WTC11 (cell line): ENCODE data around the gene PAN2. TPM values are rescaled to one million over a fixed set of nuclear protein-coding genes. Genes with fewer than 3 reads are reported as not detected.
A peak's percentile ranks its signal among the peaks of the same experiment; 100 is the strongest.

Experiments used
- ATAC-seq: fragments of 200-7000 bp; cut with Tn5 transposase; 2 replicates; pipeline ENCODE4 v1.10.0; 2021; ENCODE audit warnings: mild to moderate bottlenecking, moderate library complexity
- CTCF ChIA-PET: fragments of 300-600 bp; sonication (Branson Sonifier 250); formaldehyde crosslinking; loops from one replicate; lab custom pipeline; 2021; ENCODE audit warnings: antibody characterized with exemption; lab: Charles Lee
- POLR2A ChIA-PET: fragments of 350-600 bp; sonication (Branson Sonifier 250); formaldehyde crosslinking; loops from one replicate; lab custom pipeline; 2021; ENCODE audit warnings: antibody characterized with exemption; lab: Charles Lee
- DNase-seq: peaks from one replicate; pipeline ENCODE4 v3.0.0; 2021; ENCODE audit warnings: low spot score
- H3K27ac Mint-ChIP-seq: 2 replicates; pipeline ENCODE4 v1.8.0; 2021; ENCODE audit warnings: mixed read lengths
- H3K27me3 Mint-ChIP-seq: 2 replicates; pipeline ENCODE4 v1.8.0; 2021; ENCODE audit warnings: low read depth, mild to moderate bottlenecking, moderate library complexity, mixed read lengths
- H3K36me3 Mint-ChIP-seq: 2 replicates; pipeline ENCODE4 v1.8.0; 2021; ENCODE audit warnings: mixed read lengths
- H3K4me1 Mint-ChIP-seq: 2 replicates; pipeline ENCODE4 v1.8.0; 2022; ENCODE audit warnings: mixed read lengths
- H3K4me3 Mint-ChIP-seq: 2 replicates; pipeline ENCODE4 v1.8.0; 2021; ENCODE audit warnings: mild to moderate bottlenecking, moderate library complexity, mixed read lengths
- H3K9me3 Mint-ChIP-seq: 2 replicates; pipeline ENCODE4 v1.8.0; 2021; ENCODE audit warnings: mixed read lengths
- ATF2 ChIP-seq: sonication (generic); formaldehyde crosslinking; IDR thresholded peaks from 2 replicates; pipeline ENCODE4 v1.8.1; 2022; ENCODE audit warnings: low read depth, missing genetic modification reagents, borderline replicate concordance
- CTCF ChIP-seq: fragments of 200-600 bp; IDR thresholded peaks from 2 replicates; pipeline ENCODE4 v1.8.0; 2022; ENCODE audit warnings: antibody characterized with exemption
- ESRRA ChIP-seq: sonication (generic); formaldehyde crosslinking; IDR thresholded peaks from 2 replicates; pipeline ENCODE4 v1.8.1; 2022; ENCODE audit warnings: mild to moderate bottlenecking, missing genetic modification reagents, borderline replicate concordance
- FOXK1 ChIP-seq: sonication (generic); formaldehyde crosslinking; IDR thresholded peaks from 2 replicates; pipeline ENCODE4 v1.8.0; 2022; ENCODE audit warnings: mild to moderate bottlenecking, moderate library complexity, missing genetic modification reagents
- FOXP1 ChIP-seq: sonication (generic); formaldehyde crosslinking; IDR thresholded peaks from 2 replicates; pipeline ENCODE4 v1.8.0; 2022; ENCODE audit warnings: missing genetic modification reagents, mild to moderate bottlenecking, moderate library complexity, borderline replicate concordance
- GABPB1 ChIP-seq: sonication (generic); formaldehyde crosslinking; IDR thresholded peaks from 2 replicates; pipeline ENCODE4 v1.8.1; 2023; ENCODE audit warnings: mild to moderate bottlenecking, missing genetic modification reagents
- MYBL2 ChIP-seq: sonication (generic); formaldehyde crosslinking; IDR thresholded peaks from 2 replicates; pipeline ENCODE4 v1.8.1; 2023; ENCODE audit warnings: mild to moderate bottlenecking, moderate library complexity, missing genetic modification reagents
- NFE2L1 ChIP-seq: sonication (generic); formaldehyde crosslinking; IDR thresholded peaks from 2 replicates; pipeline ENCODE4 v1.8.1; 2023; ENCODE audit warnings: missing genetic modification reagents
- NFYB ChIP-seq: sonication (generic); formaldehyde crosslinking; conservative IDR thresholded peaks from 2 replicates; pipeline ENCODE4 v1.8.0; 2022; ENCODE audit warnings: low read depth, missing genetic modification reagents
- NR2C2 ChIP-seq: sonication (generic); formaldehyde crosslinking; IDR thresholded peaks from 2 replicates; pipeline ENCODE4 v1.8.0; 2022; ENCODE audit warnings: mild to moderate bottlenecking, missing genetic modification reagents
- SMAD3 ChIP-seq: sonication (generic); formaldehyde crosslinking; IDR thresholded peaks from 2 replicates; pipeline ENCODE4 v1.8.0; 2022; ENCODE audit warnings: missing genetic modification reagents, mild to moderate bottlenecking, borderline replicate concordance
- SOX15 ChIP-seq: fragments of 250-450 bp; sonication (Bioruptor Pico); IDR thresholded peaks from 2 replicates; pipeline ENCODE4 v1.9.0; 2021; ENCODE audit warnings: mild to moderate bottlenecking
- SP1 ChIP-seq: sonication (generic); formaldehyde crosslinking; conservative IDR thresholded peaks from 2 replicates; pipeline ENCODE4 v1.8.1; 2022; ENCODE audit warnings: missing genetic modification reagents
- ZNF396 ChIP-seq: fragments of 250-450 bp; sonication (Bioruptor Pico); IDR thresholded peaks from 2 replicates; pipeline ENCODE4 v1.8.0; 2021; ENCODE audit warnings: mild to moderate bottlenecking, moderate library complexity, borderline replicate concordance
- ZNF423 ChIP-seq: fragments of 250-450 bp; sonication (Bioruptor Pico); IDR thresholded peaks from 2 replicates; pipeline ENCODE4 v2.1.2; 2022; ENCODE audit warnings: mild to moderate bottlenecking, moderate library complexity
- total RNA-seq: library from RNA; stranded (reverse); gene quantifications from 3 replicates; pipeline ENCODE4 v1.2.3, GENCODE V29; 2021
- TF ChIP-seq, protein P1 (sequence below): sonication (generic); formaldehyde crosslinking; IDR thresholded peaks from 2 replicates; pipeline ENCODE4 v1.8.0; 2023; ENCODE audit warnings: mild to moderate bottlenecking, missing genetic modification reagents

PAN2 gene
- total RNA-seq, 1 experiment from 2014 or later, result 46.7 TPM

DNA sequence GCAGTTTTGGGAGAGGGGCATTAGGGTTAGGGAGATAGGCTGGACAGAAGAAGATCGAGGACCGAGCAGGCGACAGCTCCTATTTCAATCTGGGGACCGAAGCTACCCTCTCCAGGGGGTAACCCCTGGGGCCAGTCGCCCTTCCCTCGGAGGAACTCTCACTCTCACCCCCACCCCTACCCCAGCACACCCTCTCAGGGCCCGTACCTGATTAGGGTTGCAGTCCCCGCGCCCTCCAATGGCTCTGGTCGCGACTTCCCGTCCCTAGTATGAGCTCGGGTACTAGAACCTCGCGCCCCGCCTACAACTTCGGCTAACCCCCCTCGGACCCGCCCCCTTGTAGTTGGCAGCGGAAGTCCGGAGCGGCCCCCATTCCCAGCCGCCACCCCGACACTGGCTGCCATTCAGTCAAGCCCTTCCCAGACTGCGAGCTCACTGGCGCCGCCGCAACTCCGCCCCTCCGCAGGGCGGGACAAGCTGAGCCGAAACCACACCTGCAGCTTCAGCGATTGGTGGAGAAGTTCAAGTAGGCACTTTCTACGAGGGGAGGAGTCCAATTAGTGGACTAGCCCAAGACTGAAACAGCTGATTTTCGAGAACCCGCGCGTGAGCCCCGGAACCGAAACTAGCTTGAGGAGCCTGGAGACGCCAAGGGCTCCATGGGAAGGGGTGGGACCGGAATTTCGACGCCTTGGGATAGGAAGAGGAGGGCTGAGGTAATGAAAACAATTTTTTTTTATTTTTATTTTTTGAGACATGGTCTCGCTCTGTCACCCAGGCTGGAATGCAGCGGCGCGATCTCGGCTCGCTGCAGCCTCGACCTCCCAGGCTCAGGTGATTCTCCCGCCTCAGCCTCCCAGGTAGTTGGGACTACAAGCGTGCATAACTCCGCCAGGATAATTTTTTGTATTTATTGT, 26.3 kb upstream of the PAN2 start, which contains the start of gene STAT2:
STAT2 (minus strand) TSS at position 257 of the 917 bp plus-strand sequence. CDS start 3,536 bp downstream, outside the sequence.
- POLR2A ChIA-PET, result interaction anchor here (0.5 to 2.0 kb wide), 35 partner anchors 9 to 1061 kb away, joined by 3 to 24 read pairs (median 4); partner anchors contain the start of genes CNPY2, COQ10A, CS and DNAJC14
- DNase-seq, result peak; percentile 100
- TF ChIP-seq ESRRA, result no peak
- no peak for TF ChIP-seq ZNF396
- TF ChIP-seq GABPB1 (CRISPR knock-in tag), result peak; percentile 69; the same call in 1 of the 2 replicates
- peak; percentile 67 for TF ChIP-seq NFYB (CRISPR knock-in tag)
- TF ChIP-seq ZNF423 (CRISPR knock-in tag), result peak; percentile 76
- no peak for TF ChIP-seq NFE2L1 (CRISPR knock-in tag)
- peak; percentile 16; the same call in 1 of the 2 replicates for TF ChIP-seq SMAD3 (CRISPR knock-in tag)
- TF ChIP-seq, protein P1, sequence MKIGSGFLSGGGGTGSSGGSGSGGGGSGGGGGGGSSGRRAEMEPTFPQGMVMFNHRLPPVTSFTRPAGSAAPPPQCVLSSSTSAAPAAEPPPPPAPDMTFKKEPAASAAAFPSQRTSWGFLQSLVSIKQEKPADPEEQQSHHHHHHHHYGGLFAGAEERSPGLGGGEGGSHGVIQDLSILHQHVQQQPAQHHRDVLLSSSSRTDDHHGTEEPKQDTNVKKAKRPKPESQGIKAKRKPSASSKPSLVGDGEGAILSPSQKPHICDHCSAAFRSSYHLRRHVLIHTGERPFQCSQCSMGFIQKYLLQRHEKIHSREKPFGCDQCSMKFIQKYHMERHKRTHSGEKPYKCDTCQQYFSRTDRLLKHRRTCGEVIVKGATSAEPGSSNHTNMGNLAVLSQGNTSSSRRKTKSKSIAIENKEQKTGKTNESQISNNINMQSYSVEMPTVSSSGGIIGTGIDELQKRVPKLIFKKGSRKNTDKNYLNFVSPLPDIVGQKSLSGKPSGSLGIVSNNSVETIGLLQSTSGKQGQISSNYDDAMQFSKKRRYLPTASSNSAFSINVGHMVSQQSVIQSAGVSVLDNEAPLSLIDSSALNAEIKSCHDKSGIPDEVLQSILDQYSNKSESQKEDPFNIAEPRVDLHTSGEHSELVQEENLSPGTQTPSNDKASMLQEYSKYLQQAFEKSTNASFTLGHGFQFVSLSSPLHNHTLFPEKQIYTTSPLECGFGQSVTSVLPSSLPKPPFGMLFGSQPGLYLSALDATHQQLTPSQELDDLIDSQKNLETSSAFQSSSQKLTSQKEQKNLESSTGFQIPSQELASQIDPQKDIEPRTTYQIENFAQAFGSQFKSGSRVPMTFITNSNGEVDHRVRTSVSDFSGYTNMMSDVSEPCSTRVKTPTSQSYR (CRISPR knock-in tag), result 0 out of 2 replicates have a peak, but pooled peaks have one; percentile 46
- TF ChIP-seq SOX15, result no peak
- TF ChIP-seq SP1 (CRISPR knock-in tag), result peak; percentile 96
- 0 out of 2 replicates have a peak, but pooled peaks have one; percentile 9 for TF ChIP-seq NR2C2
- TF ChIP-seq ATF2 (CRISPR knock-in tag), result no peak
- peak; percentile 31; the same call in 1 of the 2 replicates for TF ChIP-seq FOXK1
- TF ChIP-seq MYBL2 (CRISPR knock-in tag), result peak; percentile 40; the same call in 1 of the 2 replicates
- TF ChIP-seq FOXP1 (CRISPR knock-in tag), result no peak
- TF ChIP-seq, all 79 proteins: peak for 9
- Mint-ChIP-seq H3K9me3 (no peaks in the 10 kb centered on the region), H3K4me1 (peaks cover 13% of the 10 kb centered on the region), H3K36me3 (peaks cover 8% of the 10 kb centered on the region), H3K4me3 (peak within 1 kb of the TSS; percentile 90), H3K27ac (peak within 1 kb of the TSS; percentile 99), H3K27me3 (peaks cover 9% of the 10 kb centered on the region; the same call in 1 of the 2 replicates)
- peak; percentile 98 for ATAC-seq
- CTCF ChIA-PET, result interaction anchor here (0.6 to 2.9 kb wide), 33 partner anchors 8 to 1095 kb away, joined by 3 to 55 read pairs (median 4); partner anchors contain the start of genes ANKRD52, CNPY2, COQ10A and DNAJC14

DNA sequence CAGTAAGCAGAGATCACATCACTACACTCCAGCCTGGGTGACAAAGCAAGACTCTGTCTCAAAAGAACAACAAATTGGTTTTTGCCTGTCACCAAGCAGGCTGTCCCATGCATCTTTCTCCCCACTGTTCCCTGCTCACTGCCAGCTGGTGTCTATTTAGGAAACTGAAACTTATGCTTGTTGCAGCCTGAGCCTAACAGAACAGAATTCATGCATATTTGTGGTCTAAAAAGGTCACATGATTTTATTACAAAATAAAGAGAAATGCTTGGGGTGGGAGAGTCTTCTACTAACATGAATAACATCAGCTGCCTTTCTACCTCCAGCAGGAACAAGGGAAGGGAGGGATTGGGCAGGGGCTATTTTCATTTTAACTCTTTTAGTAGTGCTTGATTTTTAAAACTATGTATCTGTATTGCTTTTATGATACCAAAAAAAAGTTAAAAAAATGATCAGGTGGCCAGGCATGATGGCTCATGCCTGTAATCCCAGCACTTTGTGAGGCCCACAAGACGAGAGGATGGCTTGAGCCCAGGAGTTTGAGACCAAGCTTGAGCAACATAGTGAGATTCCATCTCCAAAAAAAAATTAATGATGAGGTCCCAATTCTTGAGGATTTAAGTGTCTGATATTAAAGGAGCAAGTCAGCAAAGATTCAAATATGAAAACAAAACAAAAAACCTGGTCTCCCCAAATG, 25.2 kb upstream of the PAN2 start:
- ATAC-seq, result no peak
- no peak for DNase-seq

More for the DNA sequence above, 25.2 kb upstream of the PAN2 start:
- no peaks in the 10 kb centered on the region for H3K9me3 Mint-ChIP-seq
- H3K27ac Mint-ChIP-seq, result peak overlapping the region; percentile 96
- 0 out of 2 replicates have a peak, but pooled peaks cover 2% of the 10 kb centered on the region for H3K27me3 Mint-ChIP-seq
- peak overlapping the region; percentile 90 for H3K4me3 Mint-ChIP-seq
- TF ChIP-seq ZNF396 (no peak), NFYB (CRISPR knock-in tag) (no peak), CTCF (no peak)
- TF ChIP-seq, all 79 proteins: peak for 0
- Mint-ChIP-seq H3K4me1 (peaks cover 13% of the 10 kb centered on the region), H3K36me3 (peaks cover 19% of the 10 kb centered on the region)
- CTCF ChIA-PET, result interaction anchor here (0.6 to 2.9 kb wide), 12 partner anchors 12 to 653 kb away, joined by 3 to 55 read pairs (median 8); partner anchors contain the start of genes ANKRD52, CNPY2, DNAJC14 and IL23A
- POLR2A ChIA-PET, result interaction anchor here (0.6 to 2.0 kb wide), 12 partner anchors 18 to 430 kb away, joined by 3 to 24 read pairs (median 4); partner anchors contain the start of genes CNPY2, COQ10A, IL23A and PA2G4
